Measurements from ENCODE around the gene ZNF423.

DNA sequence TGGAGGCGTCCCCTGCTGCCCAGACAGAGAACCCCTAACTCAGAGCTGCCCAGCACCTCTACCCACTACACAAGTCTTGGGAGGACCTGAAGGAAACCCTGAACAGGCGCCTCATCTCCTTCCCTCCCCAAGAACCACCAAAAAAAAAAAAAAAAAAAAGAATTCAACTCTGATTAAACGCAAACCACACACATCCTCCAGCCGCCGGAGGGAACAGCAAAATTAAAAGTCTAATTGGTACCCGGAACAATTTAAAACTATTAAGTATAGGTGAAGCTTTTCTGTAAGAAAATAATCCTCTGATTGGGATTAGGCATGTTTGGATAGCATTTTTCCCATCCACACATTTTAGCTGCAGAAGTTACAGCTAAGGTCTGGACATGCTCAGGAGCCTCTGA lies 202.7 kb downstream of the ZNF423 start:
- TF ChIP-seq POLR2A (IDR thresholded peaks at IDR 0.05): no peak
- TF ChIP-seq, protein P1, sequence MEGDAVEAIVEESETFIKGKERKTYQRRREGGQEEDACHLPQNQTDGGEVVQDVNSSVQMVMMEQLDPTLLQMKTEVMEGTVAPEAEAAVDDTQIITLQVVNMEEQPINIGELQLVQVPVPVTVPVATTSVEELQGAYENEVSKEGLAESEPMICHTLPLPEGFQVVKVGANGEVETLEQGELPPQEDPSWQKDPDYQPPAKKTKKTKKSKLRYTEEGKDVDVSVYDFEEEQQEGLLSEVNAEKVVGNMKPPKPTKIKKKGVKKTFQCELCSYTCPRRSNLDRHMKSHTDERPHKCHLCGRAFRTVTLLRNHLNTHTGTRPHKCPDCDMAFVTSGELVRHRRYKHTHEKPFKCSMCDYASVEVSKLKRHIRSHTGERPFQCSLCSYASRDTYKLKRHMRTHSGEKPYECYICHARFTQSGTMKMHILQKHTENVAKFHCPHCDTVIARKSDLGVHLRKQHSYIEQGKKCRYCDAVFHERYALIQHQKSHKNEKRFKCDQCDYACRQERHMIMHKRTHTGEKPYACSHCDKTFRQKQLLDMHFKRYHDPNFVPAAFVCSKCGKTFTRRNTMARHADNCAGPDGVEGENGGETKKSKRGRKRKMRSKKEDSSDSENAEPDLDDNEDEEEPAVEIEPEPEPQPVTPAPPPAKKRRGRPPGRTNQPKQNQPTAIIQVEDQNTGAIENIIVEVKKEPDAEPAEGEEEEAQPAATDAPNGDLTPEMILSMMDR (IDR thresholded peaks at IDR 0.05): no peak
